Measurements from ENCODE around the gene ECE1. TPM values are rescaled to one million over a fixed set of nuclear protein-coding genes. Genes with fewer than 3 reads are reported as not detected.
A peak's percentile ranks its signal among the peaks of the same experiment; 100 is the strongest.
"Not testable (repeated sequence)": the region's sequence is repeated elsewhere in the genome, so short reads cannot be mapped to it uniquely, and the experiment has no call there.

The ECE1 gene
- total RNA-seq, 1 donor, result 32.6 TPM

- no peak for DNase-seq (ENCODE audit: insufficient read length, low spot score, missing footprints)
- Histone ChIP-seq H3K27ac (ENCODE audit: low read depth, low read length) (no peak overlapping the region), H3K79me2 (ENCODE audit: insufficient read depth, low read length) (peaks cover 6% of the 10 kb centered on the region), H3K4me1 (ENCODE audit: insufficient read depth, low read length) (peaks cover 19% of the 10 kb centered on the region), H2AFZ (ENCODE audit: low read length) (peak overlapping the region; percentile 63), H3K36me3 (ENCODE audit: insufficient read depth, low read length) (no peaks in the 10 kb centered on the region), H3K4me3 (ENCODE audit: insufficient read depth, low read length) (peak overlapping the region; percentile 82), H3K9me3 (ENCODE audit: low read depth, low read length) (no peaks in the 10 kb centered on the region), H3K4me2 (ENCODE audit: insufficient read depth, low read length) (peak overlapping the region; percentile 85), H3K27me3 (ENCODE audit: insufficient read depth, low read length) (no peaks in the 10 kb centered on the region), H4K20me1 (ENCODE audit: insufficient read depth, low read length) (no peaks in the 10 kb centered on the region)
- no peak for TF ChIP-seq CTCF (IDR thresholded peaks at IDR 0.05; ENCODE audit: extremely low read depth, low read depth, low read length)
These were observed 282 bp upstream of the ECE1 start for GRCh38 chr1:21290546-21290944.

GRCh38 chr1:21289127-21289526 is 1.1 kb downstream of the ECE1 start:
- Histone ChIP-seq H3K79me2 (ENCODE audit: insufficient read depth, low read length) (peaks cover 6% of the 10 kb centered on the region), H3K4me3 (ENCODE audit: insufficient read depth, low read length) (peak overlapping the region; percentile 82), H3K4me1 (ENCODE audit: insufficient read depth, low read length) (peaks cover 10% of the 10 kb centered on the region), H4K20me1 (ENCODE audit: insufficient read depth, low read length) (no peaks in the 10 kb centered on the region), H3K9me3 (ENCODE audit: low read depth, low read length) (no peaks in the 10 kb centered on the region), H2AFZ (ENCODE audit: low read length) (no peak overlapping the region), H3K27me3 (ENCODE audit: insufficient read depth, low read length) (no peaks in the 10 kb centered on the region), H3K36me3 (ENCODE audit: insufficient read depth, low read length) (peaks cover 4% of the 10 kb centered on the region), H3K27ac (ENCODE audit: low read depth, low read length) (no peak overlapping the region), H3K4me2 (ENCODE audit: insufficient read depth, low read length) (peak overlapping the region; percentile 89)
- peak; percentile 73 for DNase-seq (ENCODE audit: insufficient read length, low spot score, missing footprints)
- no peak for TF ChIP-seq CTCF (IDR thresholded peaks at IDR 0.05; ENCODE audit: extremely low read depth, low read depth, low read length)

GRCh38 chr1:21287905-21288514 is 2.3 kb downstream of the ECE1 start:
- Histone ChIP-seq H3K27ac (ENCODE audit: low read depth, low read length) (no peak overlapping the region), H2AFZ (ENCODE audit: low read length) (no peak overlapping the region), H3K4me3 (ENCODE audit: insufficient read depth, low read length) (no peak overlapping the region), H3K9me3 (ENCODE audit: low read depth, low read length) (no peaks in the 10 kb centered on the region), H3K27me3 (ENCODE audit: insufficient read depth, low read length) (no peaks in the 10 kb centered on the region), H3K4me1 (ENCODE audit: insufficient read depth, low read length) (peaks cover 10% of the 10 kb centered on the region), H4K20me1 (ENCODE audit: insufficient read depth, low read length) (no peaks in the 10 kb centered on the region), H3K36me3 (ENCODE audit: insufficient read depth, low read length) (peaks cover 4% of the 10 kb centered on the region), H3K79me2 (ENCODE audit: insufficient read depth, low read length) (peaks cover 6% of the 10 kb centered on the region), H3K4me2 (ENCODE audit: insufficient read depth, low read length) (no peak overlapping the region)
- no peak for TF ChIP-seq CTCF (IDR thresholded peaks at IDR 0.05; ENCODE audit: extremely low read depth, low read depth, low read length)
- peak; percentile 43 for DNase-seq (ENCODE audit: insufficient read length, low spot score, missing footprints)

DNA sequence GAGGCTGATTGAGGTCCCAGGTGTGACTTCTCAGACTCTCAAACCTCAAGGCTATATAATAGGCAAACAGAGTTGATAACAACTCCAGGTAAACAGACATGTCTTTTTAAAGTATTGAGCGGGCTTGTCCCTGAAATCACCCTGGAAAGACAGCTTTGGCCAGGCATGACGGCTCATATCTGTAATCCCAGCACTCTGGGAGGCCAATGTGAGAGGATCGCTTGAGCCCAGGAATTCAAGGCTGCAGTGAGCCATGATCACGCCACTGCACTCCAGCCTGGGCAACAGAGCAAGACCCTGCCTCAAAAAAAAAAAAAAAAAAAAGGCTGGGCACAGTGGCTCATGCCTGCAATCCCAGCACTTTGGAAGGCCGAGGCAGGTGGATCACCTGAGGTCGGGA is 4.9 kb downstream of the ECE1 start:
- not testable (repeated sequence) for DNase-seq (ENCODE audit: insufficient read length, low spot score, missing footprints); H3K4me2 ChIP-seq (ENCODE audit: insufficient read depth, low read length)

More for the DNA sequence above, 4.9 kb downstream of the ECE1 start:
- not testable (repeated sequence) for H2AFZ ChIP-seq (ENCODE audit: low read length); H3K4me3 ChIP-seq (ENCODE audit: insufficient read depth, low read length); H3K9me3 ChIP-seq (ENCODE audit: low read depth, low read length); H3K4me1 ChIP-seq (ENCODE audit: insufficient read depth, low read length); H4K20me1 ChIP-seq (ENCODE audit: insufficient read depth, low read length); H3K27me3 ChIP-seq (ENCODE audit: insufficient read depth, low read length); H3K27ac ChIP-seq (ENCODE audit: low read depth, low read length); H3K36me3 ChIP-seq (ENCODE audit: insufficient read depth, low read length); H3K79me2 ChIP-seq (ENCODE audit: insufficient read depth, low read length)
